ENCODE data around the gene ASIC1. TPM values are rescaled to one million over a fixed set of nuclear protein-coding genes. Genes with fewer than 3 reads are reported as not detected.

ASIC1 gene
- total RNA-seq, 2 donors from 2014 or later, result 0.24 to 1.4 TPM

DNA sequence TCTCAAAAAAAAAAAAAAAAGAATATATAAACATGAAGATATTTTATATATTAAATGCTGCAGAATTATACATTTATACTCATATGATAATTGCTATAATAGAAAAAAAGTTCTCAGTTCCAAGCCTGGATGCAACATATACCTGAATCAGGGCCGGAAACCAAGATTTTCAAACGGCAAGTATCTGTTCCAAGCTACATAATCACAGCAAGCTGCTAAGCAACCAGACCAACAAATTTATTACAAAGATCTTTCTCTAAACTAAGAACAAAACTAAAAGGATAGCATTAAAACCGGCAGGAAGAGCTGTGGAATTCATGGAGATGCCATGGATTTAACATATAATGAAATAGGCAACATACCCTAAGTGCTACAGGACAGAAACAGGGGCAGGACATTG is 39.2 kb upstream of the ASIC1 start:
- H3K9me3 ChIP-seq, result no peaks in the 10 kb centered on the region
- TF ChIP-seq CTCF (IDR thresholded peaks at IDR 0.05), result no peak
- peaks cover 0 to 5% of the 10 kb centered on the region in 2 donors for H3K4me1 ChIP-seq
- H3K36me3 ChIP-seq, result no peaks in the 10 kb centered on the region
- no peak overlapping the region for H3K4me3 ChIP-seq
- H3K27me3 ChIP-seq, result no peaks in the 10 kb centered on the region
- DNase-seq (ENCODE audit: low spot score), result no peak
- H3K27ac ChIP-seq, result peak overlapping the region in 1 of 2 donors; percentile 40

- H3K36me3 ChIP-seq, result no peaks in the 10 kb centered on the region
Observed at GRCh38 chr12:50018968-50019367, 38.4 kb upstream of the ASIC1 start.

GRCh38 chr12:50019524-50019923 is 37.9 kb upstream of the ASIC1 start:
- no peak for TF ChIP-seq CTCF (IDR thresholded peaks at IDR 0.05)
- H3K4me3 ChIP-seq, result no peak overlapping the region
- H3K27me3 ChIP-seq, result no peaks in the 10 kb centered on the region
- H3K9me3 ChIP-seq, result no peaks in the 10 kb centered on the region
- no peak for DNase-seq (ENCODE audit: low spot score)
- peaks cover 0 to 9% of the 10 kb centered on the region in 2 donors for H3K4me1 ChIP-seq
- H3K27ac ChIP-seq, result no peak overlapping the region
- no peaks in the 10 kb centered on the region for H3K36me3 ChIP-seq

More at GRCh38 chr12:50018968-50019367, 38.4 kb upstream of the ASIC1 start:
- H3K4me1 ChIP-seq, result peaks cover 0 to 5% of the 10 kb centered on the region in 2 donors
- no peak overlapping the region for H3K4me3 ChIP-seq
- no peak for TF ChIP-seq CTCF (IDR thresholded peaks at IDR 0.05)
- H3K27ac ChIP-seq, result no peak overlapping the region
- DNase-seq (ENCODE audit: low spot score), result no peak
- no peaks in the 10 kb centered on the region for H3K9me3 ChIP-seq
- H3K27me3 ChIP-seq, result no peaks in the 10 kb centered on the region

DNA sequence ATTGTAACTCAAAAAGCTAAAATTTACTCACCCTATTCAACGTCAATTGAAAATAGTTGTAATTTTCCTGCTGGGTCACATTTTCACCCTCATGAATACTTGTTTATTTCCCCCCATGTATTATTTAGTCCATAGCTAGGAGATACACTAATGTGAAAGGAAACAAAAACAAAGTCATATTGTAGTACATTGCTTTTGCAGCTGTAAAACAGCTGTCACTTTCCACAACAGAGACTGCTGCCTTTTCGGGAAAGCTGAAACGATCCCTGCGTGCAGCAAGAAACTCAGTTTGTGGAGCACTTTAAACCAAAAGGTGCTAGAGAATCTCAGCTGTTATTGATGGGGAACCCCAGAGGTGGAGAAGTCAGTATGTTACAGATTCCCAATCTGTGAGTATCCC is 36.4 kb upstream of the ASIC1 start:
- Histone ChIP-seq H3K4me1 (peaks cover 0 to 15% of the 10 kb centered on the region in 2 donors), H3K4me3 (no peak overlapping the region), H3K36me3 (no peaks in the 10 kb centered on the region), H3K9me3 (no peaks in the 10 kb centered on the region), H3K27me3 (no peaks in the 10 kb centered on the region), H3K27ac (no peak overlapping the region)
- DNase-seq (ENCODE audit: low spot score), result no peak
- no peak for TF ChIP-seq CTCF (IDR thresholded peaks at IDR 0.05)

- Histone ChIP-seq H3K27ac (no peak overlapping the region), H3K4me3 (no peak overlapping the region), H3K36me3 (no peaks in the 10 kb centered on the region), H3K27me3 (no peaks in the 10 kb centered on the region), H3K4me1 (peaks cover 0 to 11% of the 10 kb centered on the region in 2 donors), H3K9me3 (no peaks in the 10 kb centered on the region)
- DNase-seq (ENCODE audit: low spot score), result no peak
- no peak for TF ChIP-seq CTCF (IDR thresholded peaks at IDR 0.05)
Observed at GRCh38 chr12:50022903-50023302, 34.5 kb upstream of the ASIC1 start.

DNA sequence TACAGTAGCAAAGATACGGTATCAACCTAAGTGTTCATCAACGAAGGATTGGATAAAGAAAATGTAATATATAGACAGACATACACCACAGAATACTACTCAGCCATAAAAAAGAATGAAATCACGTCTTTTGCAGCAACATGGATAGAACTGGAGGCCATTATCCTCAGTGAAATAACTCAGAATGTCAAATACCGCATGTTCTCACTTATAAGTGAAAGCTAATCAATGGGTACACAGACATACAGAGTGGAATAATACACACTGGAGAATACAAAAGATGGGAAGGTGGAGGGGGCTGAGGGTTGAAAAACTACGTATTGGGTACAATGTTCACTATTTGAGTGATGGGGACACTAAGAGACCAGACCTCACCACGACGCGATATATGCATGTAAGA is 33.2 kb upstream of the ASIC1 start:
- Histone ChIP-seq H3K36me3 (no peaks in the 10 kb centered on the region), H3K4me1 (peaks cover 0 to 11% of the 10 kb centered on the region in 2 donors), H3K27ac (no peak overlapping the region), H3K4me3 (no peak overlapping the region), H3K9me3 (no peaks in the 10 kb centered on the region), H3K27me3 (no peaks in the 10 kb centered on the region)
- DNase-seq (ENCODE audit: low spot score), result no peak
- TF ChIP-seq CTCF (IDR thresholded peaks at IDR 0.05), result no peak
